ENCODE results near the gene EEF2K.

DNA sequence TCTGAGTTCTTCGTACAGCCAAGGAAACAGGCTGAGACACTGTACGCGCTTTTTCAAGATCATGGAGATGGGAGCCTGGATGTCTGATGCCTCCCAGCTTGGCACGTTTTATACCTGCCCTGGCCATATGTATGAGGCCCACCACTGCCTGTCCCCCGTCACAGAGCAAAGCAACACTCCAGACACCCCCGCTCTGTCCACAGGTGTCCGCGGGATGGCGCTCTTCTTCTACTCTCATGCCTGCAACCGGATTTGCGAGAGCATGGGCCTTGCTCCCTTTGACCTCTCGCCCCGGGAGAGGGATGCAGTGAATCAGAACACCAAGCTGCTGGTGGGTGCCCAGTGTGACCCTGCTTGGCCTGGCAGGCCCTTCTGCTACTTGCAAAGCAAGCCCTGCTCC is 51.4 kb downstream of the EEF2K start:
- TF ChIP-seq POLR2A (IDR thresholded peaks at IDR 0.05), result no peak
- TF ChIP-seq, protein P1, sequence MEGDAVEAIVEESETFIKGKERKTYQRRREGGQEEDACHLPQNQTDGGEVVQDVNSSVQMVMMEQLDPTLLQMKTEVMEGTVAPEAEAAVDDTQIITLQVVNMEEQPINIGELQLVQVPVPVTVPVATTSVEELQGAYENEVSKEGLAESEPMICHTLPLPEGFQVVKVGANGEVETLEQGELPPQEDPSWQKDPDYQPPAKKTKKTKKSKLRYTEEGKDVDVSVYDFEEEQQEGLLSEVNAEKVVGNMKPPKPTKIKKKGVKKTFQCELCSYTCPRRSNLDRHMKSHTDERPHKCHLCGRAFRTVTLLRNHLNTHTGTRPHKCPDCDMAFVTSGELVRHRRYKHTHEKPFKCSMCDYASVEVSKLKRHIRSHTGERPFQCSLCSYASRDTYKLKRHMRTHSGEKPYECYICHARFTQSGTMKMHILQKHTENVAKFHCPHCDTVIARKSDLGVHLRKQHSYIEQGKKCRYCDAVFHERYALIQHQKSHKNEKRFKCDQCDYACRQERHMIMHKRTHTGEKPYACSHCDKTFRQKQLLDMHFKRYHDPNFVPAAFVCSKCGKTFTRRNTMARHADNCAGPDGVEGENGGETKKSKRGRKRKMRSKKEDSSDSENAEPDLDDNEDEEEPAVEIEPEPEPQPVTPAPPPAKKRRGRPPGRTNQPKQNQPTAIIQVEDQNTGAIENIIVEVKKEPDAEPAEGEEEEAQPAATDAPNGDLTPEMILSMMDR (IDR thresholded peaks at IDR 0.05), result no peak
- TF ChIP-seq EP300 (IDR thresholded peaks at IDR 0.05), result no peak

All from tibial nerve (tissue), 4 donors.